CD4-positive, alpha-beta T cell (primary cell): ENCODE measurements around the gene PASD1. TPM values are rescaled to one million over a fixed set of nuclear protein-coding genes. Genes with fewer than 3 reads are reported as not detected.

Experiments used
- ATAC-seq: fragments of 200-7000 bp; cut with Tn5 transposase; one replicate; pipeline ENCODE4 v1.10.0; 2022; ENCODE audit warnings: mild to moderate bottlenecking; ENCODE audit not compliant: poor library complexity
- CTCF ChIA-PET: fragments of 350-600 bp; sonication (Branson Sonifier 250); formaldehyde crosslinking; loops from one replicate; lab custom pipeline; 2021; ENCODE audit warnings: antibody characterized with exemption, inconsistent platforms; lab: Charles Lee
- POLR2A ChIA-PET: fragments of 350-600 bp; sonication (Branson Sonifier 250); formaldehyde crosslinking; loops from one replicate; lab custom pipeline; 2021; ENCODE audit warnings: antibody characterized with exemption, inconsistent platforms; lab: Charles Lee
- DNase-seq, 14 experiments: peaks; one replicate each; pipeline ENCODE4 v3.0.0-alpha.2; 2013 to 2020; ENCODE audit warnings: mixed read lengths in 2 of 14
- H3K27ac ChIP-seq, 2 donors: one replicate each; pipeline versions ENCODE4 v1.5.1 to v1.7.0; 2013; ENCODE audit warnings: low read length in 2 of 2, low read depth in 1 of 2, mild to moderate bottlenecking in 1 of 2
- H3K27me3 ChIP-seq, 2 experiments: 1 replicate in 1 of 2; 2 replicates in 1 of 2; pipeline versions ENCODE4 v1.6.1 to v1.7.0; 2013; ENCODE audit warnings: low read length in 2 of 2, control low read depth in 1 of 2, mild to moderate bottlenecking in 1 of 2, moderate library complexity in 1 of 2; ENCODE audit not compliant: insufficient read depth in 2 of 2, control insufficient read depth in 1 of 2
- H3K36me3 ChIP-seq: one replicate; pipeline ENCODE4 v1.6.1; 2013; ENCODE audit warnings: low read length, control low read depth; ENCODE audit not compliant: insufficient read depth
- H3K4me1 ChIP-seq: one replicate; pipeline ENCODE4 v1.6.1; 2013; ENCODE audit warnings: low read length, control low read depth; ENCODE audit not compliant: insufficient read depth
- H3K4me3 ChIP-seq: one replicate; pipeline ENCODE4 v1.5.1; 2013; ENCODE audit warnings: mild to moderate bottlenecking, low read length, moderate library complexity
- H3K9me3 ChIP-seq, 2 experiments: 1 replicate in 1 of 2; 2 replicates in 1 of 2; pipeline versions ENCODE4 v1.6.1 to v1.7.0; 2013; ENCODE audit warnings: low read length in 2 of 2, mild to moderate bottlenecking in 2 of 2, control low read depth in 1 of 2, moderate library complexity in 1 of 2; ENCODE audit not compliant: control insufficient read depth in 1 of 2, insufficient read depth in 1 of 2
- H3K27ac Mint-ChIP-seq: one replicate; pipeline ENCODE4 v1.8.0; 2020; ENCODE audit warnings: mixed read lengths
- H3K27me3 Mint-ChIP-seq: one replicate; pipeline ENCODE4 v1.8.0; 2021; ENCODE audit warnings: mixed read lengths
- H3K36me3 Mint-ChIP-seq: one replicate; pipeline ENCODE4 v1.8.0; 2021; ENCODE audit warnings: low read depth, mixed read lengths
- H3K4me1 Mint-ChIP-seq: one replicate; pipeline ENCODE4 v1.8.0; 2021; ENCODE audit warnings: low read depth, mixed read lengths
- H3K4me3 Mint-ChIP-seq: one replicate; pipeline ENCODE4 v1.8.0; 2020; ENCODE audit warnings: mild to moderate bottlenecking, mixed read lengths
- H3K9me3 Mint-ChIP-seq: one replicate; pipeline ENCODE4 v1.8.0; 2020; ENCODE audit warnings: mixed read lengths
- CTCF ChIP-seq: fragments of 200-600 bp; IDR thresholded peaks from one replicate; pipeline ENCODE4 v1.8.0; 2022; ENCODE audit warnings: antibody characterized with exemption, mild to moderate bottlenecking
- intact Hi-C, 2 experiments: fragments of 100-400 bp; cut with DNase I in 1 of 2; cut with micrococcal nuclease in 1 of 2; formaldehyde crosslinking; loops; one replicate each; pipeline versions ENCODE4 v1.15.1 to v1.9.0; 2023 to 2025; cut with DNase I, micrococcal nuclease
- total RNA-seq, 174 experiments: library from RNA in 2 of 174; stranded (reverse) in 2 of 174; gene quantifications; one replicate each; pipeline ENCODE4 v1.2.3 and lab custom pipeline; 2021 to 2026

The PASD1 gene
- total RNA-seq, 2 experiments from 2014 or later, result not detected

GRCh38 chrX:151633157-151633556 is 69.7 kb downstream of the PASD1 start:
- H3K4me3 ChIP-seq, result no peak overlapping the region
- DNase-seq, result no peak
- no peak overlapping the region for H3K27ac Mint-ChIP-seq
- no peaks in the 10 kb centered on the region for H3K9me3 ChIP-seq
- ATAC-seq, result no peak
- H3K4me1 Mint-ChIP-seq, result no peaks in the 10 kb centered on the region
- H3K36me3 Mint-ChIP-seq, result no peaks in the 10 kb centered on the region
- H3K27me3 ChIP-seq, result no peaks in the 10 kb centered on the region
- no peaks in the 10 kb centered on the region for H3K36me3 ChIP-seq
- TF ChIP-seq CTCF, result no peak
- no peaks in the 10 kb centered on the region for H3K4me1 ChIP-seq
- CTCF ChIA-PET, result interaction anchor here (0.9 kb wide), 1 partner anchor 14 kb away, joined by 4 read pairs; no protein-coding TSS in a partner anchor
- H3K27me3 Mint-ChIP-seq, result peaks cover 7% of the 10 kb centered on the region
- no peaks in the 10 kb centered on the region for H3K9me3 Mint-ChIP-seq
- intact Hi-C loops, result no loop called here
- no peak overlapping the region for H3K27ac ChIP-seq
- POLR2A ChIA-PET, result no interaction called here
- H3K4me3 Mint-ChIP-seq, result no peak overlapping the region

GRCh38 chrX:151634937-151635336 is 71.5 kb downstream of the PASD1 start:
- H3K4me1 Mint-ChIP-seq, result no peaks in the 10 kb centered on the region
- H3K27ac Mint-ChIP-seq, result no peak overlapping the region
- H3K9me3 ChIP-seq, result no peaks in the 10 kb centered on the region
- no peak overlapping the region for H3K27ac ChIP-seq
- no peak for TF ChIP-seq CTCF
- no peak for ATAC-seq
- no peaks in the 10 kb centered on the region for H3K36me3 ChIP-seq
- H3K27me3 ChIP-seq, result no peaks in the 10 kb centered on the region
- H3K36me3 Mint-ChIP-seq, result no peaks in the 10 kb centered on the region
- H3K4me3 ChIP-seq, result no peak overlapping the region
- ChIA-PET CTCF (no interaction called here), POLR2A (no interaction called here)
- H3K9me3 Mint-ChIP-seq, result no peaks in the 10 kb centered on the region
- DNase-seq, result no peak
- peaks cover 7% of the 10 kb centered on the region for H3K27me3 Mint-ChIP-seq
- H3K4me3 Mint-ChIP-seq, result no peak overlapping the region
- intact Hi-C loops, result no loop called here
- H3K4me1 ChIP-seq, result no peaks in the 10 kb centered on the region

- Histone ChIP-seq H3K4me1 (no peaks in the 10 kb centered on the region), H3K9me3 (no peaks in the 10 kb centered on the region), H3K4me3 (no peak overlapping the region), H3K27me3 (no peaks in the 10 kb centered on the region), H3K36me3 (no peaks in the 10 kb centered on the region), H3K27ac (no peak overlapping the region)
- Mint-ChIP-seq H3K36me3 (no peaks in the 10 kb centered on the region), H3K4me1 (no peaks in the 10 kb centered on the region), H3K4me3 (no peak overlapping the region), H3K27ac (no peak overlapping the region), H3K27me3 (no peaks in the 10 kb centered on the region), H3K9me3 (no peaks in the 10 kb centered on the region)
- DNase-seq (no peak), ATAC-seq (no peak)
- POLR2A ChIA-PET, result no interaction called here
- intact Hi-C loops, result no loop called here
- CTCF ChIA-PET, result no interaction called here
- TF ChIP-seq CTCF, result no peak
Measured at GRCh38 chrX:151641564-151641963, 78.1 kb downstream of the PASD1 start.
